ENCODE results near the gene JDP2.
"Not testable (repeated sequence)": the region's sequence is repeated elsewhere in the genome, so short reads cannot be mapped to it uniquely, and the experiment has no call there.

The JDP2 gene, protein sequence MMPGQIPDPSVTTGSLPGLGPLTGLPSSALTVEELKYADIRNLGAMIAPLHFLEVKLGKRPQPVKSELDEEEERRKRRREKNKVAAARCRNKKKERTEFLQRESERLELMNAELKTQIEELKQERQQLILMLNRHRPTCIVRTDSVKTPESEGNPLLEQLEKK

DNA sequence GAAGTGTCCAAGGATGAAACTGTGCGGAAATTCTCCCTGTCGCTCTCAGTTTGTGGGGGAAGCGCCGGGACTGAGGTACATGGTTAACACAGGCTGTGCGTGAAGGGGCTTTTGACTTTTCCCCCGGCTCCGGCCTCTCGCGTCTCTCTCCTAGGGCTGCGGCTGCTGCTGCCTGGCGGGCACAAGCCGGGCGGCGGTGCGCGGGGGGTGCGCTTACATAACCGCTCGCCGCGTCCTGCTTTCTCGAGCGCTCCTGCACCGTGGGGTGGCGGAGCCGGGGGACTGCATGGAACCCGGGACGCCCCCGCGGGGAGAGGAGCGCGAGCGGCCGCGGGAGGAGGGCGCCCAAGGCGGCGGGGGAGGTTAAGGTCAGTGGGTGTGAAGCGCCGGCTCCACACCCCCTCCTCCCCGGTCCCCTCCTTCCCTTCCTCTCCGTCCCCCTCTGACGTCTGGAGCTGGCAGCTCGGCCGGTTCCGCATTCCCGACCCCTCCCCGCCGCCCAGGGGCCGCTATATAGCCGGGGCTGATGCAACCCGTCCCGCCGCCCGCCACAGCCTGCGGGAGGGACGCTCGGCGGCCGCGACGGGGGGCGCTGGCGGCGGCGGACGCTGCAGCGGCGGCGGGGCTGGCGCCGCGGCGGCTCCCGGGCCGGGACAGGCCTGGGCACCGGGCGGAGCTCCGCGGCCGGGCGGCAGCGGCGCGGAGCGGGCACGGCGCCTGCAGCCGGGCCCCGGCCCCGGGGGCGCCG, at the start of gene JDP2:
Gene JDP2 (plus strand): TSS at position 541 of the 748 bp plus-strand sequence. CDS start 9,899 bp downstream, outside the sequence.
- peak in 1 of 2 donors; percentile 11 for DNase-seq (ENCODE audit: low read depth in 2 of 2)

DNA sequence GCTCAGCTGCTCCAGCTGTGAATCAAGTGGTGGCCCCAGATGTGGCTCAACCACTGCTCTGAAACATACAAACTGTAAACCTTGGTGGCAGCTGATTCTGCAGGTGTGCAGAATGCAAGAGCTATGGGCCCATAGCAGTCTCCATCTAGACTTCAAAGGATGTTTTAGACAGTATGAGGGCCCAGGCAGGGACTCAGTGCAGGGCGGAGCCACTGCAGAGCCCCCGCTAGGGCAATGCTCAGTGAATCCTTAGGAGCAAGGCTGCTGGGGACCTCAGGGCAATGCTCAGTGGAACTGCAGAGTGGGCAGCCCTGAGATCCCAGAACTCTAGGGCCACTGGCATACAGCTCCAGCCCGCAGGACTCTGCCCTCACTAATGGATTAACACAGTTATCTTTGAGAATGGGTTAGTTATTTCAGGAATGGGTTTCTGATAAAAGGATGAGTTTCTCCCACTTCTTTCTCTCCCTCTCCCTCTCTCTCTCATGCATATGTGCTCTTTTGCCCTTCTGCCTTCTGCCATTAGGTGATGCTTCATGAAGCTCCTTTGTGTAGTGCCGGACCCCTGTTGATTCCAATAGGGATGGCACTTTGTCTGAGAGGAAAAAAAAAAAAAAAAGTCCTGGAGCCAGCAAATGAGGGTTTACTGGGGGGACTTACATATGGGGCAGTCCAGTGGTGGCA, 48.4 kb upstream of the JDP2 start:
- no peak for DNase-seq (ENCODE audit: low read depth in 2 of 2)

GRCh38 chr14:75379930-75380270, 47.9 kb upstream of the JDP2 start:
- no peak for DNase-seq (ENCODE audit: low read depth in 2 of 2)

- DNase-seq (ENCODE audit: low read depth in 2 of 2): no peak
Observed at GRCh38 chr14:75380656-75381055, 47.2 kb upstream of the JDP2 start.

GRCh38 chr14:75381642-75382041, 46.2 kb upstream of the JDP2 start:
- no peak for DNase-seq (ENCODE audit: low read depth in 2 of 2)

DNA sequence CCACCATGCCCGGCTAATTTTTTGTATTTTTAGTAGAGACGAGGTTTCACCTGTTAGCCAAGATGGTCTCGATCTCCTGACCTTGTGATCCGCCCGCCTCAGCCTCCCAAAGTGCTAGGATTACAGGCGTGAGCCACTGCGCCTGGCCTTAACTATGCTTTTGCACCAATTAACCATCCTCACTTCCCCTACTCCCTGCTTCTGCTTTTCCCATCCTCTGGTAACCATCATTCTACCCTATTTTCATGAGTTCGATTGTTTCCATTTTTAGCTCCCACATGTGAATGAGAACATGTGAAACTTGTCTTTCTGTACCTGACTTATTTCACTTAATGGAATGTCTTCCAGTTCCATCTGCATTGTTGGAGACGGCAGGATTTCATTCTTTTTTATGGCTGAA, 44.6 kb upstream of the JDP2 start:
- DNase-seq (ENCODE audit: low read depth in 2 of 2): not testable (repeated sequence)

DNA sequence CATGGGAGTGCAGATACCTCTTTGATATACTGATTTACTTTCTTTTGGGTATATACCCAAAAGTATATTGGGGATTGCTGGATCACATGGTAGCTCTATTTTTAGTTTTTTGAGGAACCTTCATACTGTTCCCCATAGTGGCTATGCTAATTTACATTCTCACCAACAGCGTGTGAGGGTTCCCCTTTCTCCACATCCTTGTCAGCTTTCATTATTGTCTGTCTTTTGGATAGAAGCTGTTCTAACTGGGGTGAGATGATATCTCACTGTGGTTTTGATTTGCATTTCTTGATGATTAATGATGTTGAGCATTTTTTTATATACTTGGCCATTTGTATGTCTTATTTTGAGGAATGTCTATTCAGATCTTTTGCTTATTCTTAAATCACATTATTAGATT, 44.1 kb upstream of the JDP2 start:
- DNase-seq (ENCODE audit: low read depth in 2 of 2): no peak

GRCh38 chr14:75389679-75390078, 38.1 kb upstream of the JDP2 start:
- no peak for DNase-seq (ENCODE audit: low read depth in 2 of 2)

- DNase-seq (ENCODE audit: low read depth in 2 of 2): no peak
Observed at GRCh38 chr14:75390183-75390582, 37.6 kb upstream of the JDP2 start.

DNA sequence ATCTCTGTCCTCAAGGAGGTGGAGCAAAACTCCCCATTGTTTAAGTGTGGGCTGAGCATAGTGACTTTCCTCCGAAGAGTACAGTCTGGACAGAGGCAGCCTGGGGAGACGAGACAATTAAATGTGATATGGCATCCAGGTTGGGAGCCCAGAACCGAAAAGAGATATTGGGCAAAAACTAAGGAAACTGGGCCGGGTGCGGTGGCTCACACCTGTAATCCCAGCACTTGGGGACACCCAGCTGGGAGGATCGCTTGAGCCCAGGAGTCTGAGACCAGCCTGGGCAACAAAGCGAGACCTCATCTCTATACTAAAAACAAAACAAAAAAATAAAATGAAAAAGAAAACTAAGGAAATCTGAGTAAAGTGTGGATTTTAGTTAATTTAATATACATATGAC, 35.9 kb upstream of the JDP2 start:
- no peak for DNase-seq (ENCODE audit: low read depth in 2 of 2)

DNA sequence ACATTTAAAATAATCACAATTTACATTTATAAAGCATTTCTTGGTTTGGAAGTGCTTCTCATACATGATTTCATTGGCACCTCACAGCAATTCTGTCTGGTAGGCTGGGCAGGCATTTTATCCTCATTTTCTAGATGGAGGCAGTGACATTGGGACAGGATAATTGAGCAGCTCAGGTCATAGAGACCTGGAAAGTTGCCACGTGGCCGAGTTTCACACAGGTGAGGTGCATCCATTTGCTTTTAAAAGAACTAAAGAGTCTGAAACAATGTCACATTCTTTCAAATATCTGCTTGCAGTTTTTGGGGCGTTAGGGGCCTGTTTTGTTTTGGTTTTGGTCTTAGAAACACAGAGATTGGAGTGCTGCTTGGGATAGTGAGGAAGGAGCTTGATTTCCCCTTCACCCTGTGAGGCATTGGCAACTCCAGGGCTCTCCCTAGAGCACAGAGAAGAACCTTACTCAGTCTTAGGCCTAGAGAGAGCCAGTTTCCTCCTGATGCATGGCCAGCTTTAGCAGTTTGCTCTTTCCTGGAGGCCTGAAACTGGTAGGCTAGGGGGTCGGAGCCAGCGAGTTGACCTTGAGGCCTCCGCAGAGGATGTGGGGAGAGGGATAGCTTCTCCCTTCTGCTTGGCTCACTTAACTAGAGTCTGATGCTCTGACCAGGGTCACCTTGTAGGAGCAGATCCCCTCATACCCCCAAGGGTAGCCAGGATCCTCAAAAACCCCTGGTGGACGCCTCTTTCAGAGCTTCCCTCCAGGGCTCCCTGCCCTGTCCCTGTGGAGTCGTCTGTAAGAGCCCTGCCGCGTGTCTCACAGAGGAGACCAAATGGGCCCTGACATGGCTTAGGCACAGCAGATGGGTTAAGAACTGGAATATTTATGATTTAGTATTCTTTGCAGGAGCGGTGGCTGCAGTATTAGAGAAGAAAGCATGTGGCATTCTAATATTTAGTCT, 34.9 kb upstream of the JDP2 start:
- no peak for DNase-seq (ENCODE audit: low read depth in 2 of 2)

GRCh38 chr14:75393794-75394193, 34.0 kb upstream of the JDP2 start:
- DNase-seq (ENCODE audit: low read depth in 2 of 2): no peak

- DNase-seq (ENCODE audit: low read depth in 2 of 2): no peak
Observed at GRCh38 chr14:75395862-75396261, 32.0 kb upstream of the JDP2 start.

- no peak for DNase-seq (ENCODE audit: low read depth in 2 of 2)
Observed at GRCh38 chr14:75399321-75399720, 28.5 kb upstream of the JDP2 start.

DNA sequence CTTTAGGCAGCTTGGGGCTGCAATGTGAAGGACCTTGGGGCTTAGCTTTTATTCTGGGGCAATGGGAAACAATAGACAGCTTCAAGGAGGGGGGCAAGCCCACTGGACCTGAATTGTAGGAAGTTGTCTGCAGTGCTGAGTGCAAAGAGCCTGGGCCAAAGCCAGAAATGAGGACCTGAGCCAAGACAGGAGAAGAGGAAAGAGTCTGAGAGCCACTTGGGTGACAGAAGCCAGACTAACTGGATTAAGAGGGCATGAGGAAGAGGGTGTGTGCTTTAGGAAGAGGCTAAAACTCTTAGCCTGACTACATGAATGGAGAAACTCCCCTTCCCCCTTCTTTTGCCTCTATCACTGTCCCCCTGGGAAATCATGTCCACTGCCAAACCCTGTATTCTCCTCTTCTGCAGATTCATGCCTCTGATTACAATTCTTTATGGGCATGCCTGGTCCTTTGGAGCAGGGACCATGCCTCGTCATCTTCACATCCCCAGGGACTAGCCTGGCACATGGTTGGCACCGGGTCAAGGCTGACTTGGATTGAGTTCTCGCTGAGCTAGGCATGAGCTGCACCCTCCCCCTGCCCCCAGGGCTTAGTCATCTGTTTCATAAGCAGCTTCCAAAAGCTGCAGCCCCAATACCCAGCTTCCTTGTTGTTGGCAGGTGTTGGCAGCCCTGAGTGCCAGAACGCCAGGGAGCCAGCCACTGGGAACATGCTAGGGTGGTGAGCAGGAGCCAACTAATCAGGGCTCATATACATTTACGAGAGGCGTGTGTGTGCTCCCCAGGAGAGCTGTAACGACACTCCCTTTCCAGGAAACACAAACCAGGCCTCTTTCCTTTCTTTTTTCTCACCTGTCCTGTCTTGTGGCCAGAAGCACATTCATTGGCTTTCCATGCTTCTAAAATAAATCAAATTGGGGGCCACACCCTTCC, 27.7 kb upstream of the JDP2 start:
- no peak for DNase-seq (ENCODE audit: low read depth in 2 of 2)

GRCh38 chr14:75401361-75401760, 26.5 kb upstream of the JDP2 start:
- DNase-seq (ENCODE audit: low read depth in 2 of 2): no peak

GRCh38 chr14:75402867-75403413, 24.9 kb upstream of the JDP2 start:
- no peak for DNase-seq (ENCODE audit: low read depth in 2 of 2)

DNA sequence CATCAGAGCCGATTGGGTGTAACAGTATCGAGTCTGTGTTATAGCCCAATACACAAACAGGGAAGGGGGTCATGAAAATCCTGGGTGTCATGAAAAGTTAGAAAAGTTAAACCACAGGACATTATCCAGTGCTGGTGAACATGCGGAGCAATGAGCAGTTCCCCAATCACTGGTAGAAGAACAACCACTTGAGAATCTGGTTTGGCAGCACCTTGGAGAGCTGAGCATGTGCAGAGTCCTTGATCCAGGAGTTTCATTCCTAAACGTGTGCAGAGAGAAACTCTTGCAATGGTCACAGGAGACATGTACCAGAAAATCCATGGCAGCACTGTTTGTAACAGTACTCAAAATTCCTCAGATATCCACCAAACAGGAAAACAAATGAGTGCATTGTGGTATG, 23.0 kb upstream of the JDP2 start:
- no peak for DNase-seq (ENCODE audit: low read depth in 2 of 2)

- no peak for DNase-seq (ENCODE audit: low read depth in 2 of 2)
Observed at GRCh38 chr14:75406102-75406501, 21.7 kb upstream of the JDP2 start.

DNA sequence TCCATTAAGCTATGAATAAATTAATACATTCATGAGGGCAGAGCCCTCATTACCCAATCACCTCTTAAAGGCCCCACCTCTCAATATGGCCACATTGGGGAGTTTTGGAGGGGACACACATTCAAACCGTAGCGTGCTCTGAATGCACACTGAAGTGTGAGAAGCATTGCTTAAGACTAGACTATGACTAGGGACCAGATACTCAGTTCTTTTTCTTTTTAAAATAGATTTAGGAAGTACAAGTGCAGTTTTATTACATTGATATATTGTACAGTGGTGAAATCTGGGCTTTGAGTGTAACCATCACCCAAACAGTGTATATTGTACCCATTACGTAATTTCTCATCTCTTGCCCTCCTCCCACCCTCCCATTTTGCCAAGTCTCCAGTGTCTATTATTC, 21.0 kb upstream of the JDP2 start:
- no peak for DNase-seq (ENCODE audit: low read depth in 2 of 2)

Measured in activated CD8-positive, alpha-beta memory T cell treated with anti-CD3 and anti-CD28 coated beads for 4 hours (primary cell).